Colon (tissue), 2 donors: ENCODE data around the gene UQCRH.

ENCODE experiments used
- FAIRE-seq: peaks from 2 replicates; lab custom pipeline; 2012; peaks lifted over from hg19 to GRCh38; lab: Jason Lieb, UNC
- donor health status: control.
- donor health status: control.

The UQCRH gene

DNA sequence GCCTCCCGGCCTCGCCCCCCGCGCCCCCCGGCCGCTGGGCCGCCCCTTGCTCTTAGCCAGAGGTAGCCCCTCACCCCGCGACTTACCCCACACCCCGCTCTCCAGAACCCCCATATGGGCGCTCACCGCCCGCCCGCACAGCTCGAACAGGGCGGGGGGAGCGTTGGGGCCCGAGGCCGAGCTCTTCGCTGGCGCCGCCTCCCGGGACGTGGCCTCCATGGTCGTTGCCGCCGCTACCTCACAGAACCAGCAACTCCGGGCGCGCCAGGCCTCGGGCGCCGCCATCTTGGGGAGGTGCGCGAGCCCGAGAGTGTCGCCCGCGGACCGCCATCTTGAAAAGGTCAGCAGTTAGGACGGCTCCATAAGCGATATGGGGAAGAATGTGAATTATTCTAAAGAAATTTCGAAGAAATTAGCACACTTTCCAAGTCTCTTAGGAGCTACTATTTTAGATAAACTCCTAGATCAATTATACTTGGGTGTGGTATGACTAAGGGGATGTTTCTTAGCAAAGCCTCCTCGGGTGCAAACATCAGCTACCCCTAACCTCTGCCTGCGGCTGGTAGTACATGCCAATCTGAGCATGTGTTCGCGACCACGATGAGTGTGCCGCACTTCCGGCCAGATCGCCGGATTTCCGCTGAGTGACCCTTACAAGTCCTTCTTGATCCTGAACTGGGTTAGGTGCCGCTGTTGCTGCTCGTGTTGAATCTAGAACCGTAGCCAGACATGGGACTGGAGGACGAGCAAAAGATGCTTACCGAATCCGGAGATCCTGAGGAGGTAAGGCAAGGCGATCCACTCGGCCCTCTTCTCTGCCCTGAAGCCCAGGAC is at the start of gene UQCRH, which contains the start of gene LRRC41:
TSS of gene UQCRH (plus strand) at position 661 of the 834 bp plus-strand sequence. CDS start at position 730, 69 bp downstream.
TSS of gene LRRC41 (minus strand) at position 579 of the 834 bp plus-strand sequence. CDS start at position 285, 294 bp downstream.
- no peak for FAIRE-seq

DNA sequence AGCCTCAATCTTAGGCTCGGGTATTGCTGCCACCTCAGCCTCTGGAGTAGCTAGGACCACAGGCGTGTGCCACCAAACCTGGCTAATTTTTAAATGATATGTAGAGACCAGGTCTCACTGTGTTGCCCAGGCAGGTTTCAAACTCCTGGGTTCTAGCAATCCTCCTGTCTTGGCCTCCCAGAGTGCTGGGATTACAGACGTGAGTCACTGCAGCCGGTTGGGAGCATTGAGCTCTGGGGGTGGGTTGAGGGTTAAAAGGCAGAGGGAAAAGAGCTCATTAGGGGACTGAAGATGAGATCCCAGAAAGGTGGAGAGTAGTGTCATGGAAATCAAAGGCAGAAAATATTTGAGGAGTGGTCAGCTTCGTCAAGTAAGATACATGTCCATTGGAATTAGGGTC is 48.8 kb upstream of the UQCRH start:
- FAIRE-seq: no peak

DNA sequence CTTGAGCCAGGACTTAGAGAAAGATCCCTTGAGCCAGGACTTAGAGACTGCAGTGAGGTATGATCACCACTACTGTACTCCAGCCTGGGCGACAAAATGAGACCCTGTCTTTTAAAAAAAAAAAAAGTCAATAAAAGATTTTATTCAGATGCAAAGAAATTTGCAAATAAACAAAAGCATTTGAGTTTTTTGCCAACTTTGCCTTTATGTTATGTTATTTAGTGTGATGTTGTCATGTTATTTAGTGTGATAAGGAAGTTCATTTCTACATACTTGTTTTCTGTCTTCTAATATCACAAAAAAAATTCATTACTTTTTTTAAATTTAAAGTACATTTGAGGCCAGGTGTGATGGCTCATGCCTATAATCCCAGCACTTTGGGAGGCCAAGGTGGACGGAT is 47.0 kb upstream of the UQCRH start:
- no peak for FAIRE-seq

DNA sequence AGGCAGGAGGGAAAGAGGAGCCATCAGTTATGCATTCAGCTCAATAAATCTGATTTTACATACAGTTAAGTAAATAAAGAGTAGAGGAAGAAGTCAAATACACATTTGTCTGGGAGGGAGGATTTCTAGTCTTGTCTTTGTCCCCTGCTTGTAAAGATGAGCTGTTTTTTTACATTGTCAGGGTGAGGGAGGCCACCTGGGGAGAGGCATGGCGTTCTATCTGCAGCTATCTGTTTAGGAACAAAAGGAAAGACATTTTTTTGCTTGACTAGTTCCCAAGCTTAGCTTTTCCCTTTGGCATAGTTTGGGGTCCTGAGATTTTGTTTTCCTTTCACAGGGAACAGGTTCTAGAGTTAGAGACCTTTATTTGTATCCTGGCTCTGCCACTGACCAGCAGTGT is 41.0 kb upstream of the UQCRH start:
- no peak for FAIRE-seq

DNA sequence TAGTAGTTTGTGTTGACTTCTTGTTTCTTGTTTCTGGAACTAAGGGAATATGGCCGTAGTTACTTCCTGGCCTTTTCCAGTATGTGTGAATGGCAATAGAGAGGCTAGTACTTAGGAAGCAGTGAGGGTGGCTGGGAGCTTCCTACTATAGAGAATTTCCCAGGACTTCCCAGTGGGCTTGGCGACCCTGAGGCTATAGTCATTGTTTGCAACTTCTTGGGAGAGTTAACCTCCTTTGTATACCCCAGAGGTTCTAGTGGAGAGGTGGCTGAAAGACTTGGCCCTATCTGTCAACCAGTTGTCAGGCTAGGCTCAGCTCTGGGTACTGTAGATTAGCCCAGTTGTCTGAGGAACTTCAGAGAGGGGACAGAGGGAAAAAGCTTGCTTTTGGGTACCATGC is 40.4 kb upstream of the UQCRH start:
- FAIRE-seq: no peak

DNA sequence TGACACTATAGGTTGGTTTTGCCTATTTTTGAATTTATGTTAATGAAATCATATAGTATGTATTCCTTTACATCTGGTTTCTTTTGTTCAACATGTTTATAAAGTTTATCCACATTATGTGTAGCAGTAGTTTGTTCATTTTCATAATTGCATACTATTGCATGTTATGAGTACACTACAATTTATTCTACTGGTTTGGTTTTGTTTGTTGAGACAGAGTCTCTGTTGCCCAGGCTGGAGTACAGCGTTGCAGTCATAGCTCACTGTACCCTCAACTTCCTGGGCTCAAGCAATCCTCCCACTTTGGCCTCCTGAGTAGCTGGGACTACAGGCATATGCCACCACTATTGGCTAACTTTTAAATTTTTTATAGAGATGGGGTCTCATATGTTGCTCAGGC is 34.9 kb upstream of the UQCRH start:
- no peak for FAIRE-seq

DNA sequence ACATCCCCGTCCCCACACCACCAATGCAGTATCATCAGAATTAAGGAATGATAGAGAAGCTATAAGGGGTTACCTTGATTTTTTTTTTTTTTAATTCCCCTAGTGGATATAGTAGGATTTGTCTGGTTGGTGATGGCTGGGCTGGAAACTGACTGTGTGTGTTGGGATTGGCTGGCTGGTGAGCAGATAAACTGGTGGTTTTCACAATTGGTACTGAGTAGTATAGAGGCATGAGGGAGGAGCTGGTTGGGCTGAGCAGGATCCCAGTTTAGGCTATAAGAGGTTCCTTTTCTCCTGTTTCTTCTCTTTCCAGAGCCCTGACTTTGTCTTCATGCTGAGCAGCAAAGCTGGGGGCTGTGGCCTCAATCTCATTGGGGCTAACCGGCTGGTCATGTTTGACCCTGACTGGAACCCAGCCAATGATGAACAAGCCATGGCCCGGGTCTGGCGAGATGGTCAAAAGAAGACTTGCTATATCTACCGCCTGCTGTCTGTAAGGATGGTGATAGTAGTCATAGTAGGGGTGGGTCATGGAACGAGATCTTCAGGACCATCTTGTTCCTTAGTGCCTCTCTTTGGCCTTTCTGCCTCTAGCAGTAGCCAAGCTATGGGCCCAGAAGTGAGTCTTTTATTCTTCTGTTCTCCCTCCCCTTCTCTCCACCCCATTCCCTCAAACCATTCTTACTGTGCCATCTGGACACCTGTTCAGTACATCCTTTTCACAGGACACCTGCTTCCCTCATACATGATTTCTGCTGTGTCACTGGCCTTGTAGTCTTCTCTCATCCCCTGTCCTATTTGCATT is 29.1 kb upstream of the UQCRH start:
- no peak for FAIRE-seq

DNA sequence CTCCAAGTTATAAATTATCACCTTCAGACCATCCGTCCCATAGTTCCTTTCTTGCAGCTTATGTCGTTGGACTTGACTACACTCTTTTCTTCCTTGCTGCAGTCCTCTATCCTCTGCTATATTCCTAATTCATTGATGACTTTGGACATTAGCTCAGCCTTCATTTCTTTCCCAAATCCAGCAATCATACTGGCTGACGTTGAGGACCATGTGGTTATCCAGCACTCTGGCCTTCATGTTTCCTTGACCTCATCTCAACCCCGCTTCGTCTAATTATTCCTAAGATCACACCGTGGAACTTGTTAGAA is 28.5 kb upstream of the UQCRH start:
- no peak for FAIRE-seq

DNA sequence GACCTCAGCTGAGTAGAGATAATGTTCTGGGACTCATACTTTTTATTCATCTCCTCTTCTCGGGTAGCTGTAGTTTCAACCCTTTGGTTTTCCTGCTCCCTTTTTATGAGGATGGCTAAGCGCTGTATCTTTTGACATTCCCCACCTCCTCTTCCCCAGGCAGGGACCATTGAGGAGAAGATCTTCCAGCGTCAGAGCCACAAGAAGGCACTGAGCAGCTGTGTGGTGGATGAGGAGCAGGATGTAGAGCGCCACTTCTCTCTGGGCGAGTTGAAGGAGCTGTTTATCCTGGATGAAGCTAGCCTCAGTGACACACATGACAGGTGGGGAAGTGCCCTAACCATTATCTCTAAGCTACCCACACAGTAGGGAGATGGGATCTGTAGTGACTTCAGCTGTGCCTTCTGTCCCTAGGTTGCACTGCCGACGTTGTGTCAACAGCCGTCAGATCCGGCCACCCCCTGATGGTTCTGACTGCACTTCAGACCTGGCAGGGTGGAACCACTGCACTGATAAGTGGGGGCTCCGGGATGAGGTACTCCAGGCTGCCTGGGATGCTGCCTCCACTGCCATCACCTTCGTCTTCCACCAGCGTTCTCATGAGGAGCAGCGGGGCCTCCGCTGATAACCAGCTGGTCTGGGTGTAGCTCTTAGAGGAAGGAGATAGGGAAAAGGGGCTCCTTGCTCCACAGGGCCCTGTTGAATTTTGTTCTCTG is 25.7 kb upstream of the UQCRH start:
- FAIRE-seq: no peak

DNA sequence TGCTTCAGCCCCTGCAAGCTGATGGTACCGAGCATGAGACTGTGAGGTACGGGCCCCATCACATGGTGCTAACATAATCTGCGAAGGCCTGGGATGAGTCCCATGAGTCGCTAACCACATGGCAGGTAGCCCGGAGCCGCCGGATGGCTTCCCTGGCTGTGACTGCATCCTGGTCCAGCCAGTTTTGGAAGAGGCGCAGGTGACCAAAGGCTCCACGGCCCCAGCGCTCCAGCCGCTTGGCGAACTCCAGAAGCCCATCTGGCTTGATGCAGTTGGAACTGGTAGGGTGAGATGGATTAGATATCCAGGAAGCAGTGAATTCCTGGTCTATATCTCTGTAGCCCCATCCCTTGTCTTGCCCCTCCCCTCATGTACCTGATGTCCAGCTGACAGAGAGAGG is 24.7 kb upstream of the UQCRH start:
- no peak for FAIRE-seq

DNA sequence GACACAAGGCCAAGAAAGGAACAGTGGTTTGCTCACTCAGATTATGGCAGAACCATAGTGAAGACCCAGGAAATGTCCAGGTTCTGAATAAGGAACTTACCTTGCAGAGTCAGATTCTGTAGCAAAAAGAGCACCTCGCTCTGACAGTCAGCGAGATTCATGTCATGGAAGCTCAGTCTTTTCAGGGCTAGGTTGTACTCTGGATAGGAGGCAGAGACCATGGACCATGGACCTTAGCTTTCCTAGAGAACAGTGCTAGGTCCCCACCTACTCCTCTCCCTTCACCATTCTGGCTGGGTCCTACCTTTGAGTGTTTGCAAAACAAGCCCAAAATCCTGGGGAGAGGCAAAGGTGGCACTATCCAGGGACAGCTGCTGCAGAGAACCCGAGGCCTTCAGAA is 23.4 kb upstream of the UQCRH start:
- no peak for FAIRE-seq

DNA sequence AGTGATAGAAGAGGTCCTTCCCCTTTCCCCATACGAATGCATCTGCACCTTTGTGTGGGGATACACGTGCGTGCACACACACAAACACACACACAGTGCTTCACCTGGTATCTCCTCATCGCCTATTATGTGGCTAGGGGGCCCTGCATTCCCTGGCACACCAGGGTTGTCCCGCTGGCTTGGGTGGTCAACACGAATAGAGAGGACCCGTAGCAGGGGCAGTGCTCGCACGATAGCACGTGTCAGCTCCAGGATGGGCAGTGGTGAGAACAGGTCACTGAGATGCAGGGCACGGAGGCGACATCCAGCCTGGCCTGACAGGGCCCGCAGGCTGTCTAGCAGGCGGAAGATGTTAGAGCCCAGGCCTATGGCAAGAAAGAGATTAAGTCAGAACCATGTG is 22.5 kb upstream of the UQCRH start:
- no peak for FAIRE-seq

DNA sequence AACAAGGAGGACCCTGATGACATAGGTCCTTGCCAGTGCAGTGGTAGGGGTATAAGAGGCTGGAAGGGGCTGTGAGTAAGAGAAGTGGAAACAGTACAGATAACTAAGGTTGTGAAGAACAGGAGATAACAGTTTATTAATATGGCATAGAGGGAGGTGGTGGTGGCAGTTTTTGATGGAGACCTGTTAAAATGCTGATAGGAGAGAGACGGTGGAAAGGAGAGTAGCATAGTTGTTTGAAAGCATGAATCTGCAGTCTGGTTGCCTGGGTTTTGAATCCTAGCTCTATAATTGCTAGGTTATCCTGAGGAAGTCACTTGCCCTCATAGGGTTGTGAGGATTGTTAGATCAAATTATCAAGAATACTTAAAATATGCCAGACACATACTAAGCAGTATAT is 19.4 kb upstream of the UQCRH start:
- FAIRE-seq: no peak

DNA sequence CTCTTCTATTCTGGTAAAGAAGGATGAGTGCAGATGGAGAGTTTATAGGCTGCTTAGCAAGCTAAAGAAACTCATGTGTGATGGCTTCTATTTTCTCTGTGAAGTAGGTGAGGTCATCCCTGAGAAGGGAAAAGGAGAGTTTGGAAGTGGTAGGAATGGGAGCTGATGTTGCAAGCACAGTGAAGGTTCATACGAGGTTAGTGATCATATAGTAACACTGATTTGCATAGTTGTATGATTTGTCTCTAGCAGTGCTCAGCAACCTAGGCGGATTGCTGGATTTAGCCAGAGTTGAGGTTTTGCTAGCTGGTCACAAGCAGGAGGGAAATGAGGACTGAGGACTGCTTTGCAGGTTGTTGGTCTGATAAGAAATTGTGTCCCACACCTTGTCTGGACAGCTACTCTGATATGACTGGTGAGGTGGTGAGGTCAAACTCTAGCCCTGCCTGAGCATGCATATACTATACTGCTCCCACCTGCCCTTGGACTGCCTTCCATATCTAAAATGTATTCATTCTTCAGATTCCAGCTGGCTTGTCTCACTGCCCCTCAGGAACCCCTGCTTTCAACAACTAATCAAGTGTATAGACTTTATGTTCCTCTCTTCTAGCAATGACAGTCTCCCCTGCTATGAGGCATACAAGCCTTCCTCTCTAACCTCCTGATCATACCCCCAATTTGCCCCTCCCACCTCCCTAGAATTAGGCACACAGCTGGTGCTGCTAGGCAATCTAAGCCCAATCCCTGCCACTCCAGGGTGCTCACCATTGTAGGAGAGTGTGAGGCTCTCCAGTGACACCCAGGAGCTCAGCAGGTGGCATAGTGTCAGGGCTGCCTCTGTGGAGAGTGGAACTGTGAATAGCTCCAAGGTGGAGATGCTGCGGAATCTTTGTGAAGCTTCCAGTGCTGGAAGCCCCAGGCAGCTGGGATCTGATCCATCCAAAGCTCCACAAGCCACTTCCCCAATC is 18.6 kb upstream of the UQCRH start:
- FAIRE-seq: no peak

DNA sequence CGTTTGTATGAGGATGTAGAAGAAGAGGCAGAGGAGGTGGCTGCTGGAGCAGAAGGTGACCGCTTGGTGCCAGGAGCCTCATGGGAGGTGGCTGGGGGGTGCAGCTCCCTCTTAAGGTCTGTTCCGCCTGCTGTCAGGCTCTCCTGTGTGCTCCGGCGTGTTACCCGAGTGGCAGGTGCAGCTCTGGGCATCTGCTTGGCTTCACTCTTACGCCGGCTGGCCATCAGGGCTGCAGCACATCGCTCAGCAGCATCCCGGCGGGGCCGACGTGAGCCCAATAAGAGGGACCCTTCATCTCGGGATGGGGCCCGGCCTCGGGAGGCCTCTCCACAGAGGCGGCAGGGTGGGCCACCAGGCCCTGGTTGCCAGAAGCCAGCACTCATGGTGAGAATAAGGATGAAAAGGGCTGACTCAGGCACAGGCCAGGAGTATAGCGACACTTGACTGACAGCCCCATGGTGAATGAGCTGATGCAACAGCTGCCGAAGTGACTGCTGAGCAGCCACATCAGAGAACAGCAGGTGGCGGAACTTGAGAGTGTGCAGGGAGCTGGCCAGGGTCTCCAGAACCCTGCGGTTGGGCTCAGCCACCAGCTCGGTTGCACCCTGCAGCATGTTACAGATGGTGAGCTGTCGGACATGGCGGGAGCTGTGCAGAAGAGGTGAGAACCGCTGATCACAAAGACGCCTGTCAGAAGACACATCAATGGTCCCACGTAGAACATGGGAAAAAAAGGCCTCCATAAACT is 17.6 kb upstream of the UQCRH start:
- FAIRE-seq: no peak

DNA sequence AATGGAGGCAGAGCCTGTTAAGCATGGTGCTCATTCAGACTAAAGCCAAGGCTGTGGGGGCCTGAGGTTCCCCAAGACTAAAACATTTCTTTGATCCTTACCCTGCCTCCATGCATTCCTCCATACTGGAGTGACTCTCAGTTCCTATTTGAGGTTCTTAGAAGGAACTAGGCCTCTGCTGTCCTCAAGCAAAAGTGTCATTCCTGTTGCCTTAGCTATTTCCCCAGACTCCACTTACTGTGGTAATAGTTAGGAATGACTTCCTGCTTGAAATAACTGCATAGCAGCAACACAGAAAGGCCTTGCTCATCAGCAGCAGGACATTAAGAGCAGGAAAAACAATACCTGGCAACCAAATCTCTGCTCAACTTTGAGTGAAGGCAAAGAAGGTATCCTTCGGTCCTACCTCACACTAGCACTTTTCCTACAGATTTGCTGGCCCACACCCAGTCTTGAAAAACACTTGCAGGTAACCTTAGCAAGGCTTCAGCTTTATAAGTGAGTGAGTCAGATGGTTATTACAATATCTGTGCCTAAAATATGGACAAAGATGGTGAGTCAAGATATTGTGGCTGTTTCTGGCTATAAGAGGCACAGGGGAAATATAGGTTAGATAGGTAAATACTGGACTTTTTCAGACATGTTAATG is 14.9 kb upstream of the UQCRH start:
- FAIRE-seq: no peak

DNA sequence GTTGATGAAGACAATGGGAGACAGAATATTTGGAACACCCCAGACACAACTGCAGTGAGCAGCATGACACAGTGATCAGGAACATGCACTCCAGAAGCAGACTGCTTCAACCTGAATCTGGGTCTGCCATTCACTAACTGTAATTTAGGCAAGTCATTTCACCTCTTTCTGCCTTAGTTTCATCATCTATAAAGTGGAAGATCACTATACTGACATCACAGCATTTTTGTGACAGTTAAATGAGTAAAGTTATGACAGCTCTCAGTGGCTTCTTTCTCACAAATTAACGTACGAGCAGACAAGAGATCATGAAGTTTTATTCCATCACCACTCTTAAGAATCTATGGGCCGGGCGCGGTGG is 14.4 kb upstream of the UQCRH start:
- no peak for FAIRE-seq

DNA sequence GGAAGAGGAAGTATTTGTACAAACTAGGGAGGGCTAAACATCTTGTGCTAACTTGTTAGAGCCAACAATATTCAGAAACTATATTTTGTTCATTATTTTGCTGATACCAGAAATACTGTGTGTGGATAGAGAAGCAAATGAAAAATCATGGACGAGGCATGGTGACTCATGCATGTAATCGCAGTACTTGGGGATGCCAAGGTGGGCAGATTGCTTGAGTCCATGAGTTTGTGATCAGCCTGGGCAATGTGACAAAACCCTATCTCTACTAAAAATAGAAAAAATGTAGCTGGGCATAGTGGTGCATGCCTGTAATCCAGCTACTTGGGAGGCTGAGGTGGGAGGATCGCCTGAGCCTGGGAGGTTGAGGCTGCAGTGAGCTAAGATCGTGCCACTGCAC is 13.5 kb upstream of the UQCRH start:
- no peak for FAIRE-seq

DNA sequence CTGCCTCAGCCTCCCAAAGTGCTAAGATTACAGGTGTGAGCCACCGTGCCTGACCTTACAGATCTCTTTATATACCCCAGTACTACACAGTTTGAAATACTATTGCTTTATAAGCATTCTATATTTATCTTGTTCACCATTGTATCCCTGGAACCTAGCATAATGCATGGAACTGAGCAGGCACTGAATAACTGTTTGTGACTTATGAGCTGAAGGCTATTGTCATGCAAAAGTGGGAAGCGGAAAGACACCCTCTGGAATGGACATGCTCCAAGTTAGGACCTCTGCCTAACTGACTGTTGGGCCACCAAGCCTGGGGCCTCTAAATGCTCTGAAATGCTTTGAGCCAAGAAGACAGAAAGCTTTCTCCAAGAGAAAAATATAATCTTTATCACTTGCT is 8.2 kb upstream of the UQCRH start:
- FAIRE-seq: no peak

DNA sequence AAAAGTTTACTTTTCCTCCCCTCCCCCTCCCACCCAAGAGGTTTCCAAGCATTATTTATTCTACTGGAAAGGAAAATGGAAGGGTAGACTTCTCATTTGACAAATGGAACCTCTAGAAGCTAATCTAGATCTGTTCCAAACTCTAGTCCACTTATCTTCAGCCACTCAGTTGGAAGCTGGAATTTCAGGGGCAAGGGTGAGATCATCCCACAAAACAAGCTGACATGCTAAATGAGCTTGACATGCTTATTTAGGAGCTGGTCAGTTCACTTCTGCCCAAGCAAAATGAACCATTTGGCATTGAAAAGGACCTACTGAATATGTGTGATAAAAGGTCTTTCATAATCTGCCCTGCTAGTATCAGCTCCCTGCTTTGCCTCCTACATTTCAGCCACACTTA is 5.1 kb upstream of the UQCRH start:
- FAIRE-seq: no peak
